Tibial artery (tissue), 4 donors: ENCODE results near the gene CATSPERE.

ENCODE experiments used
- DNase-seq, 2 donors: peaks; one replicate each; pipeline ENCODE4 v3.0.0-alpha.2; 2019
- H3K27ac ChIP-seq, 2 donors: fragments of 200-600 bp; sonication (generic) in 1 of 2; 1 replicate in 1 of 2; 2 replicates in 1 of 2; pipeline ENCODE4 v1.5.1; 2018 to 2019; ENCODE audit warnings: mild to moderate bottlenecking in 1 of 2
- H3K27me3 ChIP-seq, 2 donors: fragments of 200-600 bp; sonication (generic) in 1 of 2; one replicate each; pipeline versions ENCODE4 v1.5.1 to v1.6.0; 2016 to 2019
- H3K36me3 ChIP-seq, 3 donors: fragments of 200-600 bp; sonication (generic) in 2 of 3; one replicate each; pipeline ENCODE4 v1.5.1; 2016 to 2019; ENCODE audit warnings: mild to moderate bottlenecking in 2 of 3
- H3K4me1 ChIP-seq, 4 donors: fragments of 200-600 bp; sonication (generic) in 2 of 4; 1 replicate in 3 of 4; 2 replicates in 1 of 4; pipeline ENCODE4 v1.5.1; 2016 to 2019
- H3K4me3 ChIP-seq, 2 donors: fragments of 200-600 bp; sonication (generic) in 1 of 2; 1 replicate in 1 of 2; 2 replicates in 1 of 2; pipeline ENCODE4 v1.5.1; 2018 to 2019; ENCODE audit warnings: mild to moderate bottlenecking in 2 of 2
- H3K9me3 ChIP-seq, 3 donors: fragments of 200-600 bp; sonication (generic) in 1 of 3; one replicate each; pipeline ENCODE4 v1.5.1; 2016 to 2019
- CTCF ChIP-seq, 2 experiments: fragments of 200-600 bp in 1 of 2; fragments of 450-650 bp in 1 of 2; IDR thresholded peaks; one replicate each; pipeline ENCODE4 v1.5.1; 2017 to 2019; ENCODE audit warnings: antibody characterized with exemption in 2 of 2, mild to moderate bottlenecking in 1 of 2, moderate library complexity in 1 of 2
- intact Hi-C: fragments of 100-400 bp; cut with DNase I; formaldehyde crosslinking; loops from one replicate; pipeline ENCODE4 v1.15.0; 2023; ENCODE audit warnings: low total_unique reads

CATSPERE gene

GRCh38 chr1:244601336-244601735 lies 140.3 kb downstream of the CATSPERE start:
- no peak overlapping the region for H3K4me3 ChIP-seq
- H3K27me3 ChIP-seq = no peaks in the 10 kb centered on the region
- no peak for TF ChIP-seq CTCF (IDR thresholded peaks at IDR 0.05)
- no peak overlapping the region for H3K27ac ChIP-seq
- DNase-seq = no peak
- H3K9me3 ChIP-seq = no peaks in the 10 kb centered on the region
- H3K4me1 ChIP-seq = peaks cover 0 to 5% (median 0%) of the 10 kb centered on the region in 4 donors
- no peaks in the 10 kb centered on the region for H3K36me3 ChIP-seq
- intact Hi-C loops = loop anchor here (5.0 to 10.0 kb wide), 2 partner anchors 266 to 443 kb away; no protein-coding TSS in a partner anchor

- Histone ChIP-seq H3K36me3 (no peaks in the 10 kb centered on the region), H3K9me3 (no peaks in the 10 kb centered on the region), H3K4me1 (peaks cover 0 to 5% (median 0%) of the 10 kb centered on the region in 4 donors), H3K4me3 (no peak overlapping the region), H3K27ac (no peak overlapping the region), H3K27me3 (no peaks in the 10 kb centered on the region)
- intact Hi-C loops = loop anchor here (1.0 to 10.0 kb wide), 3 partner anchors 194 to 441 kb away; no protein-coding TSS in a partner anchor
- TF ChIP-seq CTCF (IDR thresholded peaks at IDR 0.05) = peak; percentile 74 to 80
- DNase-seq = no peak
These were observed 142.4 kb downstream of the CATSPERE start for GRCh38 chr1:244603498-244603897.

GRCh38 chr1:244605835-244606370 lies 144.8 kb downstream of the CATSPERE start:
- Histone ChIP-seq H3K27ac (no peak overlapping the region), H3K4me3 (no peak overlapping the region), H3K36me3 (no peaks in the 10 kb centered on the region), H3K9me3 (no peaks in the 10 kb centered on the region), H3K4me1 (no peaks in the 10 kb centered on the region), H3K27me3 (no peaks in the 10 kb centered on the region)
- TF ChIP-seq CTCF (IDR thresholded peaks at IDR 0.05) = no peak
- intact Hi-C loops = loop anchor here (10.0 kb wide), 1 partner anchor 439 kb away; no protein-coding TSS in a partner anchor
- DNase-seq = no peak

- no peak overlapping the region for H3K4me3 ChIP-seq
- no peaks in the 10 kb centered on the region for H3K27me3 ChIP-seq
- intact Hi-C loops = no loop called here
- no peaks in the 10 kb centered on the region for H3K9me3 ChIP-seq
- no peak for DNase-seq
- no peaks in the 10 kb centered on the region for H3K36me3 ChIP-seq
- no peak overlapping the region for H3K27ac ChIP-seq
- H3K4me1 ChIP-seq = no peaks in the 10 kb centered on the region
- TF ChIP-seq CTCF (IDR thresholded peaks at IDR 0.05) = no peak
These were observed 153.2 kb downstream of the CATSPERE start for GRCh38 chr1:244614113-244614836.

GRCh38 chr1:244614879-244615278 lies 153.8 kb downstream of the CATSPERE start:
- Histone ChIP-seq H3K36me3 (no peaks in the 10 kb centered on the region), H3K9me3 (no peaks in the 10 kb centered on the region), H3K4me3 (no peak overlapping the region), H3K27me3 (no peaks in the 10 kb centered on the region), H3K27ac (no peak overlapping the region), H3K4me1 (no peaks in the 10 kb centered on the region)
- intact Hi-C loops = no loop called here
- no peak for TF ChIP-seq CTCF (IDR thresholded peaks at IDR 0.05)
- DNase-seq = no peak
